Colon (tissue), 2 donors: Measurements from ENCODE around the gene PDGFD.

Source experiments
- FAIRE-seq: peaks from 2 replicates; lab custom pipeline; 2012; peaks lifted over from hg19 to GRCh38; lab: Jason Lieb, UNC
- donor health status: control.
- donor health status: control.

Gene PDGFD

GRCh38 chr11:104145062-104145461 is 18.9 kb downstream of the PDGFD start:
- FAIRE-seq = no peak

GRCh38 chr11:104142698-104143097 is 21.2 kb downstream of the PDGFD start:
- no peak for FAIRE-seq

- no peak for FAIRE-seq
Measured at GRCh38 chr11:104136861-104137260, 27.1 kb downstream of the PDGFD start.

GRCh38 chr11:104134745-104135144 is 29.2 kb downstream of the PDGFD start:
- FAIRE-seq = no peak

GRCh38 chr11:104130161-104130560 is 33.8 kb downstream of the PDGFD start:
- FAIRE-seq = no peak

GRCh38 chr11:104129145-104129544 is 34.8 kb downstream of the PDGFD start:
- no peak for FAIRE-seq

- no peak for FAIRE-seq
Measured at GRCh38 chr11:104127828-104128227, 36.1 kb downstream of the PDGFD start.

GRCh38 chr11:104126464-104126863 is 37.5 kb downstream of the PDGFD start:
- no peak for FAIRE-seq

- no peak for FAIRE-seq
Measured at GRCh38 chr11:104124979-104125378, 39.0 kb downstream of the PDGFD start.

- no peak for FAIRE-seq
Measured at GRCh38 chr11:104122836-104123235, 41.1 kb downstream of the PDGFD start.

- no peak for FAIRE-seq
Measured at GRCh38 chr11:104122011-104122635, 41.8 kb downstream of the PDGFD start.

- no peak for FAIRE-seq
Measured at GRCh38 chr11:104120493-104121137, 43.3 kb downstream of the PDGFD start.

- FAIRE-seq = no peak
Measured at GRCh38 chr11:104118105-104118744, 45.7 kb downstream of the PDGFD start.

- FAIRE-seq = no peak
Measured at GRCh38 chr11:104113541-104113940, 50.4 kb downstream of the PDGFD start.

GRCh38 chr11:104106136-104106754 is 57.7 kb downstream of the PDGFD start:
- no peak for FAIRE-seq

- FAIRE-seq = no peak
Measured at GRCh38 chr11:104105155-104105554, 58.8 kb downstream of the PDGFD start.

GRCh38 chr11:104104664-104105063 is 59.3 kb downstream of the PDGFD start:
- no peak for FAIRE-seq

GRCh38 chr11:104104201-104104600 is 59.7 kb downstream of the PDGFD start:
- no peak for FAIRE-seq

GRCh38 chr11:104098555-104098954 is 65.4 kb downstream of the PDGFD start:
- FAIRE-seq = no peak

GRCh38 chr11:104098132-104098531 is 65.8 kb downstream of the PDGFD start:
- FAIRE-seq = no peak

GRCh38 chr11:104096900-104097299 is 67.0 kb downstream of the PDGFD start:
- FAIRE-seq = no peak

GRCh38 chr11:104095791-104096190 is 68.2 kb downstream of the PDGFD start:
- FAIRE-seq = no peak

GRCh38 chr11:104094576-104094975 is 69.4 kb downstream of the PDGFD start:
- FAIRE-seq = no peak
